ENCODE data around the gene EPAS1.

- no peak for TF ChIP-seq EZH2 (IDR thresholded peaks at IDR 0.05; ENCODE audit: low read depth)
- no peak for TF ChIP-seq CTCF (conservative IDR thresholded peaks at IDR 0.05)
Observed at GRCh38 chr2:46274586-46274985, 22.6 kb upstream of the EPAS1 start.

All from PC-9 (cell line).